Measurements from ENCODE around the gene B4GALT3. TPM values are rescaled to one million over a fixed set of nuclear protein-coding genes. Genes with fewer than 3 reads are reported as not detected.

Gene B4GALT3
- total and polyA plus RNA-seq, 9 of the 15 experiments (the other 6 are each of a cell fraction or from before 2014, with no cell fraction given), result 31.2 to 103 (median 46.1) TPM

DNA sequence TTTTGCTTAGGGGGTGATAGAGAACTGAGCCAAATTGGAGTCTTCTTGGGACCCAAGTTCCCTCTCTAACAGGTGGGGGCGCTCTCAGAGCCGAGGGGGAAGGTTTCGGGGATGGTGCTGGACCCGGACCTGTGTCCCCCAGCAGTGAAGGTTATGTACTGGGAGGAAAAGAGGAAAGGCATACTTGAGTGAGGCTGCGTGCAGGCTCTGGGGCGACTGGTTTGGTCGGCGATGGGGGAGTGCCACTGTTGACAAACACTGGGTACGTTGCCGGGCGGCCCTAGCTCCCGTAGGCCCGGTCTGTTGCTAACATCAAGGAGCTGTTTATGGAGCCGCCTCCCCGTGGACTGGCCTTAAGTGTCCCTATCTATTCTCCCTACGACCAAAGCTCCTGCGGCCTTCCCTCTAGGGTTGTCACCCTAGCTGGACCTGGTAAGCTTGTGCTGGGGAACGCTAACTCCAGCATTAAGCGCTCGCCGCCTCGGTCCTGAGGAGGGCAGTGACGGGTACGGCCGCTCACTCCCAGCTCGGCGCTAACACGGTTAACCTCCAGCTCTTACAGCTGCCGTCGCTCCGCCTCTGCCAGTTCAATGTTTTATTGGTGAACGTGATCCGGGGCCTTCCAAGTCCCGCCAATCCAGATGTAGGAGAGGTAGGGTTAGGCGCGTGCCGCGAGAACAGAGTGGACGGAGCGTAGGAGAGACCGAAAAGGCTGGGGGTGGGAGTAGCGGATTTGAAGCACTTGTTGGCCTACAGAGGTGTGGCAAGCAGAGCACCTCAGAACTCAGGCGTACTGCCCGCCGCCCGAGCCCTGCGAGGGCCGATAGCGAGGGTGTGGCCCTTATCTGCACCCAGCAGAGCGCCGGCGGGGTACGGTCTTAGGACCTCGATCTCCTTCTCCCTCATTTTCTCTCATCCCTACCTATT is 11.3 kb downstream of the B4GALT3 start, which contains the start of gene PPOX (continued):
- TF ChIP-seq VEZF1 (CRISPR knock-in tag; IDR thresholded peaks at IDR 0.05), result peak; percentile 73
- no peak for TF ChIP-seq DLX4 (CRISPR knock-in tag; IDR thresholded peaks at IDR 0.05)
- TF ChIP-seq ZNF408 (CRISPR knock-in tag; IDR thresholded peaks at IDR 0.05; ENCODE audit: low read depth), result no peak
- peak; percentile 67 for TF ChIP-seq FOS (IDR thresholded peaks at IDR 0.05; ENCODE audit: extremely low read depth, insufficient read length)
- TF ChIP-seq L3MBTL2 (IDR thresholded peaks at IDR 0.05), result peak; percentile 96
- 0 out of 2 replicates have a peak, but pooled peaks have one; percentile 28 for TF ChIP-seq ZNF609 (CRISPR knock-in tag; IDR thresholded peaks at IDR 0.05; ENCODE audit: borderline replicate concordance)
- peak; percentile 93 for TF ChIP-seq ZBED1 (IDR thresholded peaks at IDR 0.05)
- TF ChIP-seq PCBP2 (IDR thresholded peaks at IDR 0.05; ENCODE audit: low read depth, low read length, poor library complexity, severe bottlenecking), result no peak
- TF ChIP-seq CHD4 (IDR thresholded peaks at IDR 0.05; ENCODE audit: insufficient read depth, insufficient replicate concordance, low read depth, low read length, poor library complexity, severe bottlenecking), result no peak
- peak; percentile 34; the same call in 1 of the 2 replicates for TF ChIP-seq MXI1 (IDR thresholded peaks at IDR 0.05; ENCODE audit: low read depth, low read length)
- TF ChIP-seq FOXA3 (CRISPR knock-in tag; conservative IDR thresholded peaks at IDR 0.05 in 1 of 2, IDR thresholded peaks at IDR 0.05 in 1 of 2), result 0 out of 4 replicates have a peak, but pooled peaks have one; percentile 35 to 37
- TF ChIP-seq NFYB (IDR thresholded peaks at IDR 0.05; ENCODE audit: extremely low read depth, insufficient read length), result peak; percentile 81
- TF ChIP-seq, protein P1, sequence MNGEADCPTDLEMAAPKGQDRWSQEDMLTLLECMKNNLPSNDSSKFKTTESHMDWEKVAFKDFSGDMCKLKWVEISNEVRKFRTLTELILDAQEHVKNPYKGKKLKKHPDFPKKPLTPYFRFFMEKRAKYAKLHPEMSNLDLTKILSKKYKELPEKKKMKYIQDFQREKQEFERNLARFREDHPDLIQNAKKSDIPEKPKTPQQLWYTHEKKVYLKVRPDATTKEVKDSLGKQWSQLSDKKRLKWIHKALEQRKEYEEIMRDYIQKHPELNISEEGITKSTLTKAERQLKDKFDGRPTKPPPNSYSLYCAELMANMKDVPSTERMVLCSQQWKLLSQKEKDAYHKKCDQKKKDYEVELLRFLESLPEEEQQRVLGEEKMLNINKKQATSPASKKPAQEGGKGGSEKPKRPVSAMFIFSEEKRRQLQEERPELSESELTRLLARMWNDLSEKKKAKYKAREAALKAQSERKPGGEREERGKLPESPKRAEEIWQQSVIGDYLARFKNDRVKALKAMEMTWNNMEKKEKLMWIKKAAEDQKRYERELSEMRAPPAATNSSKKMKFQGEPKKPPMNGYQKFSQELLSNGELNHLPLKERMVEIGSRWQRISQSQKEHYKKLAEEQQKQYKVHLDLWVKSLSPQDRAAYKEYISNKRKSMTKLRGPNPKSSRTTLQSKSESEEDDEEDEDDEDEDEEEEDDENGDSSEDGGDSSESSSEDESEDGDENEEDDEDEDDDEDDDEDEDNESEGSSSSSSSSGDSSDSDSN (IDR thresholded peaks at IDR 0.05; ENCODE audit: borderline replicate concordance in 1 of 2, low read depth in 2 of 2, low read length in 2 of 2), result peak; percentile 83 to 91; a peak in 3 of 4 replicates
- no peak for TF ChIP-seq MAFK (IDR thresholded peaks at IDR 0.05; ENCODE audit: low read length)

Data from K562 (cell line).